MM.1S (cell line): Measurements from ENCODE around the gene PLXND1.

Experiments
- DNase-seq: peaks from one replicate; pipeline ENCODE4 v3.0.0-alpha.2; 2015
- H2AFZ ChIP-seq: fragments of 300-600 bp; sonication (generic); 2 replicates; pipeline ENCODE4 v1.6.0; 2016; ENCODE audit warnings: antibody characterized with exemption, low read length
- H3F3A ChIP-seq: fragments of 300-600 bp; sonication (generic); 2 replicates; pipeline ENCODE4 v1.6.1; 2016; ENCODE audit warnings: mild to moderate bottlenecking, antibody characterized with exemption, low read length, moderate library complexity, mixed read lengths; ENCODE audit not compliant: insufficient read depth
- H3K27ac ChIP-seq: fragments of 300-600 bp; sonication (generic); 2 replicates; pipeline ENCODE4 v1.5.1; 2016; ENCODE audit warnings: mild to moderate bottlenecking, low read length
- H3K27me3 ChIP-seq: fragments of 300-600 bp; sonication (generic); replicated peaks from 2 replicates; pipeline ENCODE4 v1.6.0; 2016; ENCODE audit warnings: low read length; ENCODE audit not compliant: insufficient read depth
- H3K36me3 ChIP-seq: fragments of 300-600 bp; sonication (generic); replicated peaks from 2 replicates; pipeline ENCODE4 v1.6.1; 2016; ENCODE audit warnings: mild to moderate bottlenecking, low read length, mixed read lengths; ENCODE audit not compliant: insufficient read depth
- H3K4me1 ChIP-seq: fragments of 300-600 bp; sonication (generic); 2 replicates; pipeline ENCODE4 v1.6.1; 2016; ENCODE audit warnings: low read length, mixed read lengths
- H3K4me2 ChIP-seq: fragments of 300-600 bp; sonication (generic); 2 replicates; pipeline ENCODE4 v1.6.0; 2016; ENCODE audit warnings: low read depth, low read length
- H3K4me3 ChIP-seq: fragments of 300-600 bp; sonication (generic); 2 replicates; pipeline ENCODE4 v1.5.1; 2016; ENCODE audit warnings: low read length, mixed read lengths
- H3K79me2 ChIP-seq: fragments of 300-600 bp; sonication (generic); 2 replicates; pipeline ENCODE4 v1.6.1; 2016; ENCODE audit warnings: mixed run types, low read length, mixed read lengths
- H3K9ac ChIP-seq: fragments of 300-600 bp; sonication (generic); 2 replicates; pipeline ENCODE4 v1.6.1; 2016; ENCODE audit warnings: low read length, mixed read lengths
- H3K9me2 ChIP-seq: fragments of 300-600 bp; sonication (generic); replicated peaks from 2 replicates; pipeline ENCODE4 v1.6.1; 2016; ENCODE audit warnings: mild to moderate bottlenecking, low read length, mixed read lengths; ENCODE audit not compliant: insufficient read depth
- H3K9me3 ChIP-seq: fragments of 300-600 bp; sonication (generic); replicated peaks from 2 replicates; pipeline ENCODE4 v1.6.1; 2016; ENCODE audit warnings: mild to moderate bottlenecking, low read length, mixed read lengths; ENCODE audit not compliant: insufficient read depth
- H4K20me1 ChIP-seq: fragments of 300-600 bp; sonication (generic); 2 replicates; pipeline ENCODE4 v1.6.1; 2016; ENCODE audit warnings: mild to moderate bottlenecking, low read length, moderate library complexity, mixed read lengths; ENCODE audit not compliant: insufficient read depth
- EZH2 ChIP-seq: fragments of 300-600 bp; sonication (generic); optimal IDR thresholded peaks from 2 replicates; pipeline ENCODE3; 2017; ENCODE audit warnings: low read depth, mild to moderate bottlenecking, antibody characterized with exemption, low read length, mixed read lengths
- EZH2phosphoT487 ChIP-seq: fragments of 300-600 bp; sonication (generic); IDR thresholded peaks from 2 replicates; pipeline ENCODE4 v1.6.1; 2018; ENCODE audit warnings: antibody characterized with exemption, low read length
- TF ChIP-seq, protein P1 (sequence below): fragments of 300-600 bp; sonication (generic); IDR thresholded peaks from 2 replicates; pipeline ENCODE4 v1.5.1; 2016; ENCODE audit warnings: antibody characterized with exemption, low read length, mixed read lengths

Gene PLXND1

DNA sequence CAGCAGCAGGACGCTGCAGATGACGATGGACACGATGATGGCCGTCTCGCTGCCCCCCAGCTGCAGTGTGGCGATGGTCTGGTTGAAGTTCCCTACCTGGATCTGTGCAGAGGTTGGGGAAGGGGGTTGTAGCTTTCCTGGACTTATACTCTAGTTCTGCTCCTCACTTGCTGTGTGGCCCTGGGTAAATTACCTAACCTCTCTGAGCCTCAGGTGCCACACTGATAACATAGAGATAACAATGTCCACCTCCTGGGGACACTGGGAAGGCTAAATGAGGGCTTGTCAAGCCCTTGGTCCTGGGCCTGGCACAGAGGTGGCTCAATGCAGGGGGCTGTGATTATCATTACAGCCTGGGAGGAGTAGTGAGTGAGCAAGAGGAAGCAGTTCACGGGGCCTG lies 36.6 kb downstream of the PLXND1 start:
- H3K4me3 ChIP-seq = no peak overlapping the region
- no peak for TF ChIP-seq EZH2
- TF ChIP-seq, protein P1, sequence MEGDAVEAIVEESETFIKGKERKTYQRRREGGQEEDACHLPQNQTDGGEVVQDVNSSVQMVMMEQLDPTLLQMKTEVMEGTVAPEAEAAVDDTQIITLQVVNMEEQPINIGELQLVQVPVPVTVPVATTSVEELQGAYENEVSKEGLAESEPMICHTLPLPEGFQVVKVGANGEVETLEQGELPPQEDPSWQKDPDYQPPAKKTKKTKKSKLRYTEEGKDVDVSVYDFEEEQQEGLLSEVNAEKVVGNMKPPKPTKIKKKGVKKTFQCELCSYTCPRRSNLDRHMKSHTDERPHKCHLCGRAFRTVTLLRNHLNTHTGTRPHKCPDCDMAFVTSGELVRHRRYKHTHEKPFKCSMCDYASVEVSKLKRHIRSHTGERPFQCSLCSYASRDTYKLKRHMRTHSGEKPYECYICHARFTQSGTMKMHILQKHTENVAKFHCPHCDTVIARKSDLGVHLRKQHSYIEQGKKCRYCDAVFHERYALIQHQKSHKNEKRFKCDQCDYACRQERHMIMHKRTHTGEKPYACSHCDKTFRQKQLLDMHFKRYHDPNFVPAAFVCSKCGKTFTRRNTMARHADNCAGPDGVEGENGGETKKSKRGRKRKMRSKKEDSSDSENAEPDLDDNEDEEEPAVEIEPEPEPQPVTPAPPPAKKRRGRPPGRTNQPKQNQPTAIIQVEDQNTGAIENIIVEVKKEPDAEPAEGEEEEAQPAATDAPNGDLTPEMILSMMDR = no peak
- no peak for TF ChIP-seq EZH2phosphoT487
- no peaks in the 10 kb centered on the region for H3K9me3 ChIP-seq
- H3K27ac ChIP-seq = no peak overlapping the region
- no peaks in the 10 kb centered on the region for H4K20me1 ChIP-seq
- H3K36me3 ChIP-seq = no peaks in the 10 kb centered on the region
- H3K9me2 ChIP-seq = no peaks in the 10 kb centered on the region
- DNase-seq = no peak
- no peaks in the 10 kb centered on the region for H3F3A ChIP-seq
- H2AFZ ChIP-seq = no peak overlapping the region
- no peak overlapping the region for H3K9ac ChIP-seq
- no peaks in the 10 kb centered on the region for H3K79me2 ChIP-seq
- no peaks in the 10 kb centered on the region for H3K4me1 ChIP-seq
- no peak overlapping the region for H3K4me2 ChIP-seq
- H3K27me3 ChIP-seq = no peaks in the 10 kb centered on the region

DNA sequence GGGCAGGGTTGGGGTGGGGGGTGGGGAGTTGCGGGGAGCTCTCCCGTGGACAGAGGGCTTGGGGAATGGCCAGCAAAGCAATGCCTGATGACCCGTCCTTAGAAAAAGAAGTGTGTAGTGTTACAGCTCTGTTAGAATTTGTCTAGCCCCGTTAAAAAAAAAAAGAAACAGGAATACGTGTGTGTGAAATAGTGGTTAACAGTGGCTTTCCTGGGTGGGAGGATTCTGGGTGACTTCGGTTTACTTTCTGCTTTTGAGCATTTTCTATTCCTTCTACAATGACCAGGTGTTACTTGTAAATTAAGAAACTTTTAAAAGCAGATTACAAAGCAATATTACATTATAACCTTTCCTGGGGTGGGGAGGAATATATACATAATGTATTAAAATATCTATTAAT lies 38.5 kb downstream of the PLXND1 start:
- Histone ChIP-seq H3K27me3 (no peaks in the 10 kb centered on the region), H3K79me2 (no peaks in the 10 kb centered on the region), H3K9me2 (no peaks in the 10 kb centered on the region), H2AFZ (no peak overlapping the region), H3K27ac (no peak overlapping the region), H3K4me3 (no peak overlapping the region), H3K9me3 (no peaks in the 10 kb centered on the region), H3K9ac (no peak overlapping the region), H3K4me2 (no peak overlapping the region), H3K4me1 (no peaks in the 10 kb centered on the region), H4K20me1 (no peaks in the 10 kb centered on the region), H3K36me3 (no peaks in the 10 kb centered on the region), H3F3A (no peaks in the 10 kb centered on the region)
- TF ChIP-seq EZH2 = no peak
- TF ChIP-seq, protein P1 = no peak
- TF ChIP-seq EZH2phosphoT487 = no peak
- DNase-seq = no peak

DNA sequence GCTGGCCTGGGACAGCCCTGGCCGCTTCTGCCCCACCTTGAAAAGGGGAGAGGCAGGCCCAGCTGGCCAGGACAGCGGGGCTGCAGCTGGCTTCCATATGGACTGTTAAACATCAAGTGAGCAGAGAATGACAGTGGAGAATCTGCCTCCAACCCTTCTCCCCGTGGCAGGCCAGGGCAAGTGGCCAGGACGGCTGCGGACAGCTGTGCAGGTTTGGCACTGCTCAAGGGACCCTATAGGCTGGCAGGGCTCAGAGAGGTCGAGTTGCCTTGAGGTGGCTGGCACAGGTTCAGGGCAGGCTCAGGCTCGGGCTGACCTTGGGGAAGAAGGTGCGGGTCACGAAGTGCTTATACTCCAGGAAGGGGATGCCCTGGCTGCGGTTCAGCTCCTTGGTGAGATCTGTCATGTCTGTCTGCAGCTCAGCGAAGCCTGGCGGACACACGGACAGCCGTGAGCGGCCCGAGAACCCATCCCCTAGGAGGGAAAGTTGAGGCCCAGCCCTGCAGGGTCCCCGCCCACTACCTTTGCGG lies 39.2 kb downstream of the PLXND1 start:
- H3K36me3 ChIP-seq = no peaks in the 10 kb centered on the region

More for the DNA sequence above, 39.2 kb downstream of the PLXND1 start:
- Histone ChIP-seq H3K9ac (no peak overlapping the region), H3K4me1 (no peaks in the 10 kb centered on the region), H3K4me2 (no peak overlapping the region), H3F3A (no peaks in the 10 kb centered on the region), H3K4me3 (no peak overlapping the region), H3K9me3 (no peaks in the 10 kb centered on the region), H3K27me3 (no peaks in the 10 kb centered on the region), H2AFZ (no peak overlapping the region), H4K20me1 (no peaks in the 10 kb centered on the region), H3K79me2 (no peaks in the 10 kb centered on the region), H3K9me2 (no peaks in the 10 kb centered on the region), H3K27ac (no peak overlapping the region)
- DNase-seq = no peak
- TF ChIP-seq EZH2phosphoT487 (no peak), EZH2 (no peak)
- TF ChIP-seq, protein P1 = no peak
